GM12801 (cell line): ENCODE results near the gene JAKMIP1.

Experiments
- TF ChIP-seq, protein P1 (sequence below): IDR thresholded peaks from one replicate; pipeline ENCODE4 v1.5.1; 2011; ENCODE audit warnings: control low read depth; ENCODE audit not compliant: insufficient read length; ENCODE audit errors: extremely low read depth

The JAKMIP1 gene

DNA sequence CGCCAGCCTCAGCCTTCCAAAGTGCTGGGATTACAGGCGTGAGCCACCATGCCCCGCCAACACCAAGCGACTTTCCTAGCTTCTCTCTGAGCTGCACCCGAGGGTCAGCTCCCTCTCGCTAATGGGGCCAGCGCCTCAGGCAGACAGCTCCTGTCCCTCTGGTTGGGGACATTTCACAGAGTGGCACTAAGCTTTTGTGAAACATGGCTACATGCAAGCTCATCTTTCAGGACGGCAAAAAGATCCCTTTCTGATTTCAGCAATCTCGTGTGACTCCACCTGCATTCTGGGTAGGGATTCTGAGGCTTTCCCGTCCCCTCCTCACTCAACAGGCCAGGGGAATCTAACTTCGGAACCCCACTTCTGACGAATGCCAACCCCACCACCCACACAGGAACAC is 151.1 kb downstream of the JAKMIP1 start:
- TF ChIP-seq, protein P1, sequence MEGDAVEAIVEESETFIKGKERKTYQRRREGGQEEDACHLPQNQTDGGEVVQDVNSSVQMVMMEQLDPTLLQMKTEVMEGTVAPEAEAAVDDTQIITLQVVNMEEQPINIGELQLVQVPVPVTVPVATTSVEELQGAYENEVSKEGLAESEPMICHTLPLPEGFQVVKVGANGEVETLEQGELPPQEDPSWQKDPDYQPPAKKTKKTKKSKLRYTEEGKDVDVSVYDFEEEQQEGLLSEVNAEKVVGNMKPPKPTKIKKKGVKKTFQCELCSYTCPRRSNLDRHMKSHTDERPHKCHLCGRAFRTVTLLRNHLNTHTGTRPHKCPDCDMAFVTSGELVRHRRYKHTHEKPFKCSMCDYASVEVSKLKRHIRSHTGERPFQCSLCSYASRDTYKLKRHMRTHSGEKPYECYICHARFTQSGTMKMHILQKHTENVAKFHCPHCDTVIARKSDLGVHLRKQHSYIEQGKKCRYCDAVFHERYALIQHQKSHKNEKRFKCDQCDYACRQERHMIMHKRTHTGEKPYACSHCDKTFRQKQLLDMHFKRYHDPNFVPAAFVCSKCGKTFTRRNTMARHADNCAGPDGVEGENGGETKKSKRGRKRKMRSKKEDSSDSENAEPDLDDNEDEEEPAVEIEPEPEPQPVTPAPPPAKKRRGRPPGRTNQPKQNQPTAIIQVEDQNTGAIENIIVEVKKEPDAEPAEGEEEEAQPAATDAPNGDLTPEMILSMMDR, result no peak

DNA sequence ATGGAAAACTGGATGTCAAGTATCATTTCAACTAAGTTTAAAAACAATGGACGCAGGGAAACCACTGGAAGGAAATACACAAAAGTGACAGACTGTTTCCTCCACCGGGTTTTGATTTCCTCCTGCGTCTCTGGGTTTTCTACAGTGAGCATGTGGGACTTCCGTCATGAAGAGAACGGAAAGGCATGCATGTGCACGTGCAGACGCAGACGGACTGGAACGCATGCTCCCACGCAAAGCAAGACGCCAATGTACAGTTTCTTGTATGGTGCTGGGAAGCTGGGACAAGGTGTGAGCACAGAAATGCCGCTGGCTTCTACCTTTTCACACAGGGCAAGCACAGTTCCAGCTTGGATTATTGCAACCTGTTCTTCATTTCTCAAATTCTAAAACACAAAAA is 151.8 kb downstream of the JAKMIP1 start:
- TF ChIP-seq, protein P1, result no peak

DNA sequence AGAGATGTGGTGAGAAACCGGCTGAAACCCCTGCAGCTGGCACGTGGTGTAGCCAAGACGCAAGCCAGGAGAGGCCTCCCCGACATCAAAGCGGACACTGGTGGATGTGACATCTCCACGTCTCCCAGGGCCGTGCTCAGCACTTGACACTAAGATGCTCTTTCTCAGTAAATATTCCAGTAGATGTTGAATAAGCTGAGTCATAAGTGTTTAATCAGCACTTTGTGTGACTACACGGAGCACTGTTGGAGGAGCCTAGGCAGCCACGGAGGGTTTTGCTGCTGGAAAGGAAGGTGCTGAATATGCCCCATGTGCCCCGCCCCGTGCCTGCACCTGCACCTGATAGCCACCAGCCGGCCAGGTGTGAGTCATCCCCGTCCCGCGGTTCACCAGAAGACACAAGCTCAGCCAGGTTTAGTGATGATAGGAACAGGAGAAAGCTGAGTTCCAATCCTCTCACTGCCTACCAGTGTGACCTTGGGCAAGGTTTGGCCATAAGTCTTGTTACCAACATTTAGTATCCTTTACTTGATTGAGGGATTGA is 153.1 kb downstream of the JAKMIP1 start:
- TF ChIP-seq, protein P1, result no peak

DNA sequence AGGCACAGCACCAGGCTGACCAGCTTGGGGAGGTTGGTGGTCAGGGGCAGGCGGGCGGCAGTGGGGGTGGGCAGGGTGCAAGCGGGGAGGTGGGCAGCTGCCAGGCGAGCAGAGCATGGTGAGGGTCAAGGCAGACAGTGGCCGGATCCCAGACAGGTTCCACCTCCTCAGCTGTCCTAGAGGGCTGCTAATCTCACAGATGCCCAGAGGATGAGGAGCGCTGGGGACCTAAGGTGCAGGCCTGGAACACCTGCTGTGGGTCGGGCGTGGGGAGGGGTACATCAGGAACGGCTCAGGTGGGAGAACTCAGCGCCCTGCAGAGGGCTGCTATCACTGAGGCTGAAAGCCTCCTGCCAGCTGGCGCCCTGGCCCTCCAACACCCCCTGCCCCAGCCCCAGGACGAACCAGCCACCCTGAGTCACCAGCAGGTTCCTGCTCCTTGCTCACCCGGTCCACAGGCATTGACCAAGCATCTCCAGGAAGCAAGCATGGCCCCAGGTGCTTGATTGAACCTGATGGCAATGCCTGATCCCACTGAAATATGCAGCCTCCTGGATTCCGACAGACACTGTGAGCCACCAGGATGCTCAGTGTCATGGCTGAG is 153.7 kb downstream of the JAKMIP1 start:
- TF ChIP-seq, protein P1, result no peak

DNA sequence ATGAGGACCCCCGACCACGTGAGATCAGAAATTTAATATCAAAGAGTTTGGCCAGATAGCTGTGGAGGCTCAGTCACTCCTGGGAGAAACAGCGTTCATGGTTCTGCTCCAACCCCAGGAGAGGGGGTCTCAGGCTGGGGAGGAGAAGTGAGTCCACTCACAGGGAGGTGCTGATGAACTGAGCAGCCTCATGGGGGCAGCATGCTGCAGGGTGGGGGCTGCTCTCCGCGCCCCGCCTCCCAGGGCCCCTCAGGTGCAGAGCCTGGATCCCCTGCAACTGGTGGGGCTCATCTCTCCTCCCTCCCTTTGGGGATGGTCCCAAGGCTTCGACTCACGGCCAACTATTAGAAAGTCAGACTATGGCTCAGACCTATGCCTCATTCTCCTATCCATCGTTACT is 155.5 kb downstream of the JAKMIP1 start:
- TF ChIP-seq, protein P1, result no peak

DNA sequence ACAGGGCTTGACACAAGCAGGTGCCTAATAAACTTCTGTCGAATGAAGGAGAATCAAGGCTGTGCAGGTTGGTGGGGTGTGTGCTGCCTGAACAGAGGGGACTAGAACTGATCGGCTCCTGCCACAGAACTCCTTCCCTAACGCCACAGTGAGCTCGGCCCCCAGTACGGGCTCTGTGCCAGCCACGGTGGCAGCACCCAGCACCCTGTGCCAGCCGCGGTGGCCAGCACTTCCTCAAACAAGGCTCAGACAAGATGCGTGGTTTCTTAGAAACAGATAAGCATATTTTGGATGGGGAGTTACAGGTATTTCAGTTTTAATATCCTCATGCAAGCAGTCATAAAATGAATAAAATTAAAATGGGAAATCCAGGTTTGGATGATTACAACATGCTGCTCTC is 156.1 kb downstream of the JAKMIP1 start:
- TF ChIP-seq, protein P1, result no peak

DNA sequence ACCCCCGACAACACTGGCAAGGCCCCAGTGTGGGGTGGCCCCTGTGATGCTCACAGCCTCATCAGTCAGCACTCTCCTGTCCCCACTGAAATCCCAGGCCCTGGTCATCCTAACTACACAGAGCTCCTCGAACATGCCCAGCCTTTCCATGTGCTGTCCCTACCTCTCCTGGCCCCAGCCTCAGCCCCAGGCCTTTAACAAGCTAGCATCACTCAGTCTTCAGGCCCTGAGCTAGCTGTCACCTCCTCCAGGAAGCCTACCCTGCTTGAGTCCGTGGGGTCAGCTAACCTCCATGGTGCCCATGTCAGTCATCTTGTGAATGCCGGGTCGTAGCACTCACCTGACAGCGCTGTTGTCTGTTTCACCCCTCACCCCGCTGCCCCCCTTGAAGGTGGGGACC is 156.5 kb downstream of the JAKMIP1 start:
- TF ChIP-seq, protein P1, result no peak
